Skeletal muscle tissue (tissue), 4 donors: Measurements from ENCODE around the gene NEURL1B. TPM values are rescaled to one million over a fixed set of nuclear protein-coding genes. Genes with fewer than 3 reads are reported as not detected.

Experiments
- H3K27ac ChIP-seq: one replicate; pipeline ENCODE4 v1.7.0; 2013; ENCODE audit warnings: mild to moderate bottlenecking, low read depth, low read length, inconsistent platforms
- H3K27me3 ChIP-seq, 3 donors: one replicate each; pipeline ENCODE4 v1.7.0; 2013; ENCODE audit warnings: low read length in 3 of 3; ENCODE audit not compliant: control insufficient read depth in 3 of 3, insufficient read depth in 3 of 3
- H3K36me3 ChIP-seq, 3 donors: one replicate each; pipeline ENCODE4 v1.7.0; 2013; ENCODE audit warnings: low read length in 3 of 3; ENCODE audit not compliant: control insufficient read depth in 3 of 3, insufficient read depth in 3 of 3
- H3K4me1 ChIP-seq, 3 donors: one replicate each; pipeline ENCODE4 v1.7.0; 2013; ENCODE audit warnings: low read length in 3 of 3, mild to moderate bottlenecking in 3 of 3; ENCODE audit not compliant: control insufficient read depth in 3 of 3, insufficient read depth in 3 of 3
- H3K4me3 ChIP-seq, 3 donors: one replicate each; pipeline ENCODE4 v1.7.0; 2013; ENCODE audit warnings: low read length in 3 of 3
- H3K9ac ChIP-seq, 3 donors: one replicate each; pipeline ENCODE4 v1.7.0; 2013; ENCODE audit warnings: low read length in 3 of 3, mild to moderate bottlenecking in 3 of 3, moderate library complexity in 2 of 3, low read depth in 1 of 3
- H3K9me3 ChIP-seq, 3 donors: one replicate each; pipeline ENCODE4 v1.7.0; 2013; ENCODE audit warnings: low read length in 3 of 3; ENCODE audit not compliant: control insufficient read depth in 3 of 3
- total RNA-seq: library from RNA; depleted of rRNA; stranded (reverse); fragments of >200 nt; gene quantifications from one replicate; pipeline ENCODE4 v1.2.3, GENCODE V29; 2014
- donor health status: Osteomylitis.

NEURL1B gene
- total RNA-seq, 1 donor from 2014 or later, result 23.0 TPM

GRCh38 chr5:172641359-172642050 lies 442 bp downstream of the NEURL1B start:
- Histone ChIP-seq H3K36me3 (peaks cover 0 to 7% (median 0%) of the 10 kb centered on the region in 3 donors), H3K9ac (peak overlapping the region; percentile 54 to 78 (median 72)), H3K9me3 (no peaks in the 10 kb centered on the region), H3K4me1 (peaks cover 23 to 40% (median 29%) of the 10 kb centered on the region in 3 donors), H3K27ac (peak overlapping the region; percentile 70), H3K4me3 (peak overlapping the region; percentile 66 to 80 (median 74)), H3K27me3 (peaks cover 0 to 20% (median 8%) of the 10 kb centered on the region in 3 donors)

GRCh38 chr5:172642051-172642409 lies 967 bp downstream of the NEURL1B start:
- H3K27me3 ChIP-seq, result peaks cover 0 to 20% (median 8%) of the 10 kb centered on the region in 3 donors
- peaks cover 28 to 45% (median 29%) of the 10 kb centered on the region in 3 donors for H3K4me1 ChIP-seq
- H3K4me3 ChIP-seq, result peak overlapping the region; percentile 66 to 80 (median 74)
- H3K9me3 ChIP-seq, result no peaks in the 10 kb centered on the region
- peaks cover 0 to 7% (median 0%) of the 10 kb centered on the region in 3 donors for H3K36me3 ChIP-seq
- H3K27ac ChIP-seq, result peak overlapping the region; percentile 70
- peak overlapping the region; percentile 54 to 78 (median 72) for H3K9ac ChIP-seq

- H3K9ac ChIP-seq, result peak overlapping the region; percentile 54 to 78 (median 72)
Observed at GRCh38 chr5:172642486-172642885, 1.4 kb downstream of the NEURL1B start.

GRCh38 chr5:172642926-172643871 lies 2.1 kb downstream of the NEURL1B start:
- Histone ChIP-seq H3K4me1 (peaks cover 35 to 55% (median 40%) of the 10 kb centered on the region in 3 donors), H3K9me3 (no peaks in the 10 kb centered on the region), H3K36me3 (peaks cover 0 to 7% (median 0%) of the 10 kb centered on the region in 3 donors), H3K4me3 (peak overlapping the region; percentile 66 to 80 (median 74)), H3K9ac (peak overlapping the region; percentile 54 to 78 (median 72)), H3K27ac (peak overlapping the region; percentile 70), H3K27me3 (peaks cover 0 to 11% (median 6%) of the 10 kb centered on the region in 3 donors)

More at GRCh38 chr5:172642486-172642885, 1.4 kb downstream of the NEURL1B start:
- Histone ChIP-seq H3K4me1 (peaks cover 32 to 49% (median 33%) of the 10 kb centered on the region in 3 donors), H3K27ac (peak overlapping the region; percentile 70), H3K4me3 (peak overlapping the region; percentile 66 to 80 (median 74)), H3K9me3 (no peaks in the 10 kb centered on the region), H3K36me3 (peaks cover 0 to 7% (median 0%) of the 10 kb centered on the region in 3 donors), H3K27me3 (peaks cover 0 to 17% (median 6%) of the 10 kb centered on the region in 3 donors)

- Histone ChIP-seq H3K27ac (no peak overlapping the region), H3K4me3 (peak overlapping the region; percentile 10 to 80 (median 74)), H3K9me3 (no peaks in the 10 kb centered on the region), H3K4me1 (peaks cover 37 to 60% (median 44%) of the 10 kb centered on the region in 3 donors), H3K27me3 (peaks cover 0 to 6% (median 3%) of the 10 kb centered on the region in 3 donors), H3K9ac (peak overlapping the region in 1 of 3 donors; percentile 10), H3K36me3 (peaks cover 0 to 10% (median 0%) of the 10 kb centered on the region in 3 donors)
Observed at GRCh38 chr5:172644266-172644665, 3.2 kb downstream of the NEURL1B start.

- H3K4me1 ChIP-seq, result peaks cover 37 to 63% (median 47%) of the 10 kb centered on the region in 3 donors
- no peaks in the 10 kb centered on the region for H3K9me3 ChIP-seq
- H3K36me3 ChIP-seq, result peaks cover 0 to 10% (median 0%) of the 10 kb centered on the region in 3 donors
- H3K9ac ChIP-seq, result no peak overlapping the region
- H3K4me3 ChIP-seq, result peak overlapping the region; percentile 10 to 80 (median 74)
- no peak overlapping the region for H3K27ac ChIP-seq
- H3K27me3 ChIP-seq, result peaks cover 0 to 6% (median 3%) of the 10 kb centered on the region in 3 donors
Observed at GRCh38 chr5:172644711-172645110, 3.6 kb downstream of the NEURL1B start.

GRCh38 chr5:172645271-172646055 lies 4.4 kb downstream of the NEURL1B start:
- Histone ChIP-seq H3K27ac (no peak overlapping the region), H3K36me3 (peaks cover 0 to 10% (median 0%) of the 10 kb centered on the region in 3 donors), H3K9me3 (no peaks in the 10 kb centered on the region), H3K4me1 (peaks cover 40 to 60% (median 54%) of the 10 kb centered on the region in 3 donors), H3K27me3 (peaks cover 0 to 3% (median 0%) of the 10 kb centered on the region in 3 donors), H3K9ac (peak overlapping the region in 2 of 3 donors; percentile 3 to 54), H3K4me3 (peak overlapping the region; percentile 18 to 80 (median 54))

- peak overlapping the region in 1 of 3 donors; percentile 45 for H3K4me3 ChIP-seq
- H3K36me3 ChIP-seq, result peaks cover 0 to 10% (median 0%) of the 10 kb centered on the region in 3 donors
Observed at GRCh38 chr5:172646716-172647285, 5.7 kb downstream of the NEURL1B start.

More at GRCh38 chr5:172646716-172647285, 5.7 kb downstream of the NEURL1B start:
- H3K4me1 ChIP-seq, result peaks cover 36 to 51% (median 48%) of the 10 kb centered on the region in 3 donors
- peak overlapping the region; percentile 46 for H3K27ac ChIP-seq
- no peaks in the 10 kb centered on the region for H3K9me3 ChIP-seq
- no peaks in the 10 kb centered on the region for H3K27me3 ChIP-seq
- H3K9ac ChIP-seq, result peak overlapping the region in 2 of 3 donors; percentile 13 to 57
